NCI-H460 (cell line): ENCODE results near the gene RUNX2. TPM values are rescaled to one million over a fixed set of nuclear protein-coding genes. Genes with fewer than 3 reads are reported as not detected.

Experiments used
- DNase-seq: peaks from one replicate; pipeline ENCODE4 v3.0.0-alpha.2; 2016; ENCODE audit warnings: low read depth; ENCODE audit errors: extremely low read depth
- total RNA-seq: library from RNA; depleted of rRNA; stranded (reverse); fragments of >200 nt; shearing (Covaris generic); gene quantifications from 2 replicates; pipeline ENCODE4 v1.2.3, GENCODE V29; 2014

Gene RUNX2
- total RNA-seq, 1 experiment from 2014 or later = 0.10 TPM

- DNase-seq = no peak
These were observed 22.1 kb downstream of the RUNX2 start for GRCh38 chr6:45350186-45350710.

- DNase-seq = no peak
These were observed 22.9 kb downstream of the RUNX2 start for GRCh38 chr6:45351076-45351475.

- no peak for DNase-seq
These were observed 23.5 kb downstream of the RUNX2 start for GRCh38 chr6:45351667-45352066.

- no peak for DNase-seq
These were observed 25.5 kb downstream of the RUNX2 start for GRCh38 chr6:45353654-45354053.

- DNase-seq = no peak
These were observed 36.3 kb downstream of the RUNX2 start for GRCh38 chr6:45364466-45364865.

- DNase-seq = no peak
These were observed 36.9 kb downstream of the RUNX2 start for GRCh38 chr6:45365036-45365435.

GRCh38 chr6:45366534-45366933, 38.4 kb downstream of the RUNX2 start:
- no peak for DNase-seq

GRCh38 chr6:45367999-45368398, 39.9 kb downstream of the RUNX2 start:
- DNase-seq = no peak

- no peak for DNase-seq
These were observed 41.7 kb downstream of the RUNX2 start for GRCh38 chr6:45369870-45370269.

GRCh38 chr6:45371924-45372573, 43.9 kb downstream of the RUNX2 start:
- no peak for DNase-seq

- no peak for DNase-seq
These were observed 47.3 kb downstream of the RUNX2 start for GRCh38 chr6:45375449-45375848.

- no peak for DNase-seq
These were observed 48.3 kb downstream of the RUNX2 start for GRCh38 chr6:45376310-45377042.

GRCh38 chr6:45377043-45377553, 49.0 kb downstream of the RUNX2 start:
- DNase-seq = no peak

- DNase-seq = peak; percentile 83
These were observed 49.6 kb downstream of the RUNX2 start, which contains the start of gene SUPT3H for GRCh38 chr6:45377554-45378333. Gene SUPT3H, minus strand, starts transcription at chr6:45377934.

- DNase-seq = no peak
These were observed 50.3 kb downstream of the RUNX2 start for GRCh38 chr6:45378334-45378926.

- no peak for DNase-seq
These were observed 54.3 kb downstream of the RUNX2 start for GRCh38 chr6:45382391-45382790.

- DNase-seq = no peak
These were observed 58.4 kb downstream of the RUNX2 start for GRCh38 chr6:45386501-45386900.

- DNase-seq = no peak
These were observed 59.1 kb downstream of the RUNX2 start for GRCh38 chr6:45387236-45387635.

GRCh38 chr6:45388328-45388727, 60.2 kb downstream of the RUNX2 start:
- DNase-seq = no peak

GRCh38 chr6:45394586-45395095, 66.5 kb downstream of the RUNX2 start:
- no peak for DNase-seq
